Stimulated activated CD8-positive, alpha-beta memory T cell treated with anti-CD3 and anti-CD28 coated beads, Interleukin-12 subunit alpha, Interleukin-12 subunit beta, amount 100 ng/mL, for 24 hours (primary cell): ENCODE data around the gene OPTC.
"Not testable (repeated sequence)": the region's sequence is repeated elsewhere in the genome, so short reads cannot be mapped to it uniquely, and the experiment has no call there.

Experiments used
- DNase-seq: peaks from one replicate; pipeline ENCODE4 v3.0.0-alpha.2; 2020; ENCODE audit errors: extremely low read depth

OPTC gene

GRCh38 chr1:203516906-203517305, 23.0 kb downstream of the OPTC start:
- DNase-seq, result no peak

GRCh38 chr1:203517426-203518110, 23.6 kb downstream of the OPTC start:
- no peak for DNase-seq

DNA sequence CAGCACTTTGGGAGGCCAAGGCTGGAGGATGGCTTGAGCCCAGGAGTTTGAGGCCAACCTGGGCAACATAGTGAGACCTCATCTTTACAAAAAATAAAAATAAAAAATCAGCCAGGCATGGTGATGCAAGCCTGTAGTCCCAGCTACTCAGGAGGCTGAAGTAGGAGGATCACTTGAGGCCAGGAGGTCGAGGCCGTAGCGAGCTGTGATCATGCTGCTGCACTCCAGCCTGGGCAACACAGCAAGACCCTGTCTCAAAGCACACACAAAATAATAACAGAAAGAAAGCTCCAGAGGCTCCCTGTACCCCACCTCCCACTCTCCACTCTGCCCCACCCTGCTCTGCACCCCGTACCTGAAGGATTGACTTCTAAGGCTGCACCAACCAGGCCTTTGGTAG, 24.2 kb downstream of the OPTC start:
- not testable (repeated sequence) for DNase-seq

GRCh38 chr1:203518541-203518940, 24.6 kb downstream of the OPTC start:
- no peak for DNase-seq

GRCh38 chr1:203519053-203519840, 25.3 kb downstream of the OPTC start:
- DNase-seq, result no peak

DNA sequence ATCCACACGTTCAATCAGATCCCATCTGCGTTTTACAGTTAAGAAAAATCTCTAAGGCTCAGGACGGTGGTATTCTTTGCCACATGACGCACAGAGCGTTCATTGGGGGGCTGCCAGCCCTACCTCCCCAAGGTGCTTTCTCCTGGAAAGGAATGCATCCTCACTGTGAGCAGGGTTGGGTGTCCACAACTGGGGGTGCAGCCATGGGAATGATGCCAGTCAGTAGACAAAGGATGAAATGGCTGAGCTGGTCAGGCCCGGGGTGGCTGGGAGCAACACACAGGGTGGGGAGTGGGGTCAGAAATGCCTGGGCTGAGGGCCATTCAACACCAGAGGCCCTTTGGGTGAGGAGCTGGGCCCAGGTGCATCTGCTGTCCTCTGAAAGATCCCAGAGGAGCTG, 25.9 kb downstream of the OPTC start:
- no peak for DNase-seq

- no peak for DNase-seq
These were observed 26.4 kb downstream of the OPTC start for GRCh38 chr1:203520315-203520714.

GRCh38 chr1:203521074-203521794, 27.3 kb downstream of the OPTC start:
- DNase-seq, result no peak

- DNase-seq, result no peak
These were observed 27.9 kb downstream of the OPTC start for GRCh38 chr1:203521812-203522211.

- no peak for DNase-seq
These were observed 28.3 kb downstream of the OPTC start for GRCh38 chr1:203522237-203522636.

DNA sequence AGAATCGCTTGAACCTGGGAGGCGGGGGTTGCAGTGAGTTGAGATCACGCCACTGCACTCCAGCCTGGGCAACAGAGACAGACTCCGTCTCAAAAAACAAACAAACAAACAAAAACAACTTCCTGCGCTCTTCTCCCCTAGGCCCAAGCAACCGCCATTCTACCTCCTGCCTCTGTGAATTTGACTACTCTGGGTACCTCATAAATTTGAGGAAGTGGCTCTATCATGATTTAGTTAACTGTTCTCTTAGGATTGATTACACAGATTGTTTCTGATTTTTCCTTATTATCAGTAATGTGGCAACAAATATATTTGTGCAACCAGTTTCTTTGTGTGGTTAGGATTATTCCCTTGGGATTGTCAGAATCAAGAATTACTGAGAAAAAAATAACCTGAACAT, 29.7 kb downstream of the OPTC start:
- DNase-seq, result no peak

- no peak for DNase-seq
These were observed 30.2 kb downstream of the OPTC start for GRCh38 chr1:203524152-203524551.

DNA sequence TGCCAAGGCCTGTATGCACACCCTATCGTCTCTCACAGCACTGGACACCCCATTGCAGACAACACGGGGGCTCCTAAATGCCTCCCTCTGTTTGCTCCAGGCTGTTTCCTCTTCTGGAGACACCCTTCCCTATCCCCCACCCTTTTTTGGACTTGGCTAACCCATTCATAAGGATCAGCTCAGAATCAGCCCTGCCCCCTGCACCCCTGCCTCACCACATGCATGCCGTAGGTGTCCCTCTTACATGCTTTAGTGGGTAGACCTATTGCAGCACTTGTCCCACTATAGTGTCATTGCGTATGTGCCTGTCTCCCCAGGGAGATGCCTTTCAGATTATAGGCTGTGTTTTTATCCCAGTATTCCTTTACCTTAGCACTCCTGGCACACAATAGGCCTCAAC, 30.9 kb downstream of the OPTC start:
- DNase-seq, result no peak

- no peak for DNase-seq
These were observed 31.7 kb downstream of the OPTC start for GRCh38 chr1:203525685-203526084.

DNA sequence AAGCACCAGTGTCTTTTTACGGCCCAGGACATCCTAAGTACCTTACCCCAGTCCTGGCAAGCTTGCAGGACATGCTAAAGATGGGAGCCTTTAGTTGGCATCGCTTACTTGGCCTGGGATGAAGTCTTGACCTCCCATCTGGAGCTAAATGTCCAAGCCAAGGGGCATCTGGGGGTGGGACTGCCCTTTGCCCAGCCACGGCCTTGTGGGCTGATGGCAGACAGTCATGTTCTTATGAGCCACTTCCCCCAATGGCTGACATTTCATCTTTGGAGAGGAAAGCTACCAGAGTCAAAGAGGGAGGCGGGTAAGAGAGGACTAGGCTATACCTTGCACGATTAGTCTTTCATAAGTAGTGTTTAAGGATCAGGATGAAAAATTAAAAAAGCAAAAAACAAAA, 32.2 kb downstream of the OPTC start:
- DNase-seq, result no peak

- no peak for DNase-seq
These were observed 32.6 kb downstream of the OPTC start for GRCh38 chr1:203526572-203526971.

GRCh38 chr1:203527013-203527412, 33.1 kb downstream of the OPTC start:
- no peak for DNase-seq

GRCh38 chr1:203528063-203528462, 34.1 kb downstream of the OPTC start:
- DNase-seq, result no peak

- DNase-seq, result no peak
These were observed 35.3 kb downstream of the OPTC start for GRCh38 chr1:203528976-203529835.

DNA sequence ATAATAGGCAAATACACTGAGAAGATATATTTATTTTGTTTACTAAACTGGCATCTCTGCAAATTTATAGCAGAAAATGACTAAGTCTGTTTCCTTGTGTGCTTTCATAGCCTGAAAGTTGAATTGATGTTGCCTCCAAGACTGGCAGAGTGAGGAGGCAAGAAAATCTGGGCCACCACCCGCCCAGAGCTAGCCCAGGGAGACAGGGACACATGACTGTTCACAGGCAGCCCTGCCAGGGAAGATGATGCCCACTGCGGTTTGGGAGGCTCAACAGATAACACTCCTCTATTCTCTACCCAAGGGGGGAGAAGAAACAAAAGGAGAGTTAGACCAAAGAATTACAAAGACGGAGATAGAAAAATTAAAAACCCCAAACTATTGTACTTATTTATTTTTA, 37.1 kb downstream of the OPTC start:
- no peak for DNase-seq

DNA sequence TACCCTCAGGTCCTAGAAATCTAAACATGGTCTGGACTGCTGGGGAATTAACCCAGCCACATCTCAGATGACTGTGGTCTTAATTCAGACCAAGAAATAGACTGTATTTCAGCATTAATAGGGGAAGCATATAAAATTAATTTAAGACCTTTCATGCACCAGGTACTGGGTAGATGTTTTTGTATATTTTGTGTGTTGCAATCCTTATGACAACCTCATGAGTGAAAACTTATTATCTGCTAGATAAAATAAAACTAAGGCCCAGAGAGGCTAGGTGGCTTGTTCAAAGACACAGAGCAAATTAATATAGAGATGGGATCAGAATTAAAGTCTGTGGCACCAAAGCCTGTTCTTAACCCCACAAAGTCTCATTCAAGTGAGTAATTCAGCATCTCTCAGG, 40.1 kb downstream of the OPTC start:
- DNase-seq, result no peak

DNA sequence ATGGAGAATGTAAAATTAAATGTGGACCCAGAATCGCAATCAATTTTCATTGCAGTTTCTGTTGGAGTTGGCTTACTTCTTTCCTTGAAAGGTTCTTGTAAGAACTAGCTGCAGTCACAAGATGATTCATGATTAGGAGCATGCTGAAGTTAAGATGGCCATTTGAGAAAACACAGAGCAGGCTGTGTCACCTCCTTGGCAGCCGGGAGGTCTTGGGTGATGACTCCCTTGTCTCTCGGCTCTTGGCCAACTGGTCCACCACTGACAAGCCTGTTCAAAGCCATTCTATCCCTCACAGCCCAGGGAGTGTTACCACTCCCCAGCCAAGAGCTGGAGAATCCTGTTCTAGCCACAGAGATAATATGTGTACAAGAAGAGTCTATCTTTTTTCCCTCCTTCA, 40.6 kb downstream of the OPTC start:
- no peak for DNase-seq
